Effector CD8-positive, alpha-beta T cell (primary cell): ENCODE measurements around the gene EML6.

Experiments
- DNase-seq: peaks from one replicate; lab custom pipeline; 2025; lab: John Stamatoyannopoulos, UW

EML6 gene

GRCh38 chr2:54879598-54880332 is 156.3 kb downstream of the EML6 start:
- DNase-seq: no peak

GRCh38 chr2:54880428-54880827 is 157.0 kb downstream of the EML6 start:
- DNase-seq: no peak

- no peak for DNase-seq
Measured at GRCh38 chr2:54881759-54882158, 158.3 kb downstream of the EML6 start.

GRCh38 chr2:54885891-54886290 is 162.4 kb downstream of the EML6 start:
- DNase-seq: no peak

GRCh38 chr2:54887850-54888545 is 164.5 kb downstream of the EML6 start:
- DNase-seq: no peak

- DNase-seq: no peak
Measured at GRCh38 chr2:54889053-54889452, 165.6 kb downstream of the EML6 start.

- no peak for DNase-seq
Measured at GRCh38 chr2:54891909-54892308, 168.4 kb downstream of the EML6 start.

- DNase-seq: no peak
Measured at GRCh38 chr2:54894467-54894866, 171.0 kb downstream of the EML6 start.

GRCh38 chr2:54895730-54896129 is 172.3 kb downstream of the EML6 start:
- no peak for DNase-seq

- DNase-seq: no peak
Measured at GRCh38 chr2:54897420-54898310, 174.2 kb downstream of the EML6 start.

GRCh38 chr2:54898456-54899226 is 175.2 kb downstream of the EML6 start:
- DNase-seq: no peak

- no peak for DNase-seq
Measured at GRCh38 chr2:54899576-54900200, 176.2 kb downstream of the EML6 start.

- no peak for DNase-seq
Measured at GRCh38 chr2:54901224-54901986, 177.9 kb downstream of the EML6 start.

- DNase-seq: no peak
Measured at GRCh38 chr2:54902763-54903162, 179.3 kb downstream of the EML6 start.

GRCh38 chr2:54903736-54904554 is 180.5 kb downstream of the EML6 start:
- DNase-seq: no peak

- DNase-seq: no peak
Measured at GRCh38 chr2:54904836-54905235, 181.4 kb downstream of the EML6 start.

GRCh38 chr2:54906716-54907115 is 183.3 kb downstream of the EML6 start:
- DNase-seq: no peak

GRCh38 chr2:54907663-54908062 is 184.2 kb downstream of the EML6 start:
- DNase-seq: no peak

- no peak for DNase-seq
Measured at GRCh38 chr2:54908591-54908990, 185.1 kb downstream of the EML6 start.

- DNase-seq: no peak
Measured at GRCh38 chr2:54909001-54909400, 185.5 kb downstream of the EML6 start.
